Measurements from ENCODE around the gene REV1.

REV1 gene

GRCh38 chr2:99420031-99420430, 69.8 kb downstream of the REV1 start:
- peak; percentile 62 for ATAC-seq
- TF ChIP-seq TOX (CRISPR knock-in tag; IDR thresholded peaks at IDR 0.05; ENCODE audit: borderline replicate concordance) (no peak), ESRRG (CRISPR knock-in tag; IDR thresholded peaks at IDR 0.05) (no peak), ISL1 (CRISPR knock-in tag; IDR thresholded peaks at IDR 0.05) (no peak; the same call in 1 of the 2 replicates), POU6F1 (CRISPR knock-in tag; IDR thresholded peaks at IDR 0.05; ENCODE audit: borderline replicate concordance, low read depth) (no peak), ARNTL (CRISPR knock-in tag; IDR thresholded peaks at IDR 0.05; ENCODE audit: borderline replicate concordance, low read depth) (no peak), BACH2 (CRISPR knock-in tag; IDR thresholded peaks at IDR 0.05; ENCODE audit: borderline replicate concordance) (no peak), TSHZ2 (CRISPR knock-in tag; IDR thresholded peaks at IDR 0.05) (no peak), GLIS3 (CRISPR knock-in tag; IDR thresholded peaks at IDR 0.05) (no peak), CSDC2 (CRISPR knock-in tag; IDR thresholded peaks at IDR 0.05) (no peak), OSR1 (CRISPR knock-in tag; IDR thresholded peaks at IDR 0.05) (no peak), CSRNP3 (CRISPR knock-in tag; IDR thresholded peaks at IDR 0.05) (no peak), ZNF8 (CRISPR knock-in tag; IDR thresholded peaks at IDR 0.05) (no peak), RARB (CRISPR knock-in tag; IDR thresholded peaks at IDR 0.05) (no peak)
- TF ChIP-seq, protein P1, sequence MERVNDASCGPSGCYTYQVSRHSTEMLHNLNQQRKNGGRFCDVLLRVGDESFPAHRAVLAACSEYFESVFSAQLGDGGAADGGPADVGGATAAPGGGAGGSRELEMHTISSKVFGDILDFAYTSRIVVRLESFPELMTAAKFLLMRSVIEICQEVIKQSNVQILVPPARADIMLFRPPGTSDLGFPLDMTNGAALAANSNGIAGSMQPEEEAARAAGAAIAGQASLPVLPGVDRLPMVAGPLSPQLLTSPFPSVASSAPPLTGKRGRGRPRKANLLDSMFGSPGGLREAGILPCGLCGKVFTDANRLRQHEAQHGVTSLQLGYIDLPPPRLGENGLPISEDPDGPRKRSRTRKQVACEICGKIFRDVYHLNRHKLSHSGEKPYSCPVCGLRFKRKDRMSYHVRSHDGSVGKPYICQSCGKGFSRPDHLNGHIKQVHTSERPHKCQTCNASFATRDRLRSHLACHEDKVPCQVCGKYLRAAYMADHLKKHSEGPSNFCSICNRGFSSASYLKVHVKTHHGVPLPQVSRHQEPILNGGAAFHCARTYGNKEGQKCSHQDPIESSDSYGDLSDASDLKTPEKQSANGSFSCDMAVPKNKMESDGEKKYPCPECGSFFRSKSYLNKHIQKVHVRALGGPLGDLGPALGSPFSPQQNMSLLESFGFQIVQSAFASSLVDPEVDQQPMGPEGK (CRISPR knock-in tag; IDR thresholded peaks at IDR 0.05; ENCODE audit: borderline replicate concordance), result no peak

DNA sequence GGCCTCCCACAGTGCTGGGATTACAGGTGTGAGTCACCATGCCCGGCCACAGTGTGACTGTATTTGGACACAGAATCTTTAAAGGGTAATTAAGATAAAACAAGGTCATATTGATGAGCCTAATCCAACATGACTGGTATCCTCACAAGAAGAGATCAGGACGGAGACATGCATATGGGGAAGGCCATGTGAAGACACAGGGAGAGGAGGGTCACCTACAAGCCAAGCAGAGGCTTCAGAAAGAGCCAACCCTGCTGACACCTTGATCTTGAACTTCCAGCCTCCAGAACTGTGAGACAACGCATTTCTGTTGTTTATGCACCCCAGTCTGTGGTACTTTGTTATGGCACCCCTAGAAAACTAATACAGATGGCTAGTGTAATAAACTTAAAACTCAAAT, 72.4 kb downstream of the REV1 start:
- TF ChIP-seq ISL1 (CRISPR knock-in tag; IDR thresholded peaks at IDR 0.05) (no peak), ZC3H10 (CRISPR knock-in tag; IDR thresholded peaks at IDR 0.05) (no peak), ZFP30 (CRISPR knock-in tag; IDR thresholded peaks at IDR 0.05) (no peak), ESRRG (CRISPR knock-in tag; IDR thresholded peaks at IDR 0.05) (no peak), TOX (CRISPR knock-in tag; IDR thresholded peaks at IDR 0.05; ENCODE audit: borderline replicate concordance) (no peak), ZNF8 (CRISPR knock-in tag; IDR thresholded peaks at IDR 0.05) (no peak), RARB (CRISPR knock-in tag; IDR thresholded peaks at IDR 0.05) (no peak)
- no peak for ATAC-seq

DNA sequence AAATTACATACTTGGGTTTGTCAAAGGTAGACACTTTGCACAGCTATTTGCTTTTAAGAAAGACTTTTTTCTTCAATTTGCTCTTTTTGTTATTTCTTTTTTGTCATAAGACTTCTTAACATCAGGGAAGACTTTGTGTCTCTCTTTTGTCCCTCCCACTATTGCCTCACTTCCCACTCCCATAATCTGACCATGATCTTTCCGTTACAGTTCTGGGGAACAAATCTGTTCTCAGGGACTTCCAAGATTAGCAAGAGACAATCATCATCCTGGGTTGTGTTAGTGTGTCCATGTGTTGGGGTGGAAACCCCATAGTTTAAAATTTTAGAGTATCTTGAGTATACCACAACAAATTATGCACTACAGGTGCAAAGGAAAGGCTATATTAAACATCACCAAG, 75.3 kb downstream of the REV1 start:
- ATAC-seq, result no peak
- TF ChIP-seq TSHZ2 (CRISPR knock-in tag; IDR thresholded peaks at IDR 0.05), result no peak
- no peak for TF ChIP-seq CREB5 (CRISPR knock-in tag; IDR thresholded peaks at IDR 0.05; ENCODE audit: low read depth)
- no peak for TF ChIP-seq ZNF565 (CRISPR knock-in tag; conservative IDR thresholded peaks at IDR 0.05; ENCODE audit: low read depth)
- TF ChIP-seq ZFP3 (CRISPR knock-in tag; IDR thresholded peaks at IDR 0.05), result no peak
- TF ChIP-seq ARNTL (CRISPR knock-in tag; IDR thresholded peaks at IDR 0.05; ENCODE audit: borderline replicate concordance, low read depth), result no peak
- no peak for TF ChIP-seq ESRRG (CRISPR knock-in tag; IDR thresholded peaks at IDR 0.05)
- no peak for TF ChIP-seq ISL1 (CRISPR knock-in tag; IDR thresholded peaks at IDR 0.05)
- no peak for TF ChIP-seq CSDC2 (CRISPR knock-in tag; IDR thresholded peaks at IDR 0.05)
- TF ChIP-seq RARB (CRISPR knock-in tag; IDR thresholded peaks at IDR 0.05), result no peak
- no peak for TF ChIP-seq ZNF70 (CRISPR knock-in tag; IDR thresholded peaks at IDR 0.05)
- no peak for TF ChIP-seq CSRNP3 (CRISPR knock-in tag; IDR thresholded peaks at IDR 0.05)
- TF ChIP-seq TOX (CRISPR knock-in tag; IDR thresholded peaks at IDR 0.05; ENCODE audit: borderline replicate concordance), result no peak
- TF ChIP-seq PPARA (CRISPR knock-in tag; IDR thresholded peaks at IDR 0.05; ENCODE audit: borderline replicate concordance), result no peak
- no peak for TF ChIP-seq GLIS3 (CRISPR knock-in tag; IDR thresholded peaks at IDR 0.05)
- TF ChIP-seq, protein P1 (CRISPR knock-in tag; IDR thresholded peaks at IDR 0.05; ENCODE audit: borderline replicate concordance), result no peak
